K562 (cell line): ENCODE data around the gene GABRR1. TPM values are rescaled to one million over a fixed set of nuclear protein-coding genes. Genes with fewer than 3 reads are reported as not detected.
A peak's percentile ranks its signal among the peaks of the same experiment; 100 is the strongest.
"Not testable (repeated sequence)": the region's sequence is repeated elsewhere in the genome, so short reads cannot be mapped to it uniquely, and the experiment has no call there.

ENCODE experiments used
- ATAC-seq: fragments of 200-7000 bp; cut with Tn5 transposase; 3 replicates; pipeline ENCODE4 v1.9.1; 2020; ENCODE audit warnings: moderate library complexity
- BruUV-seq: library from RNA; stranded (reverse); fragments of 400-500 nt; replicated peaks from 2 replicates; lab custom pipeline; 2021; lab: Mats Ljungman, UMichigan
- CTCF ChIA-PET: fragments of 300-600 bp; formaldehyde crosslinking; extraction: SDS; loops from one replicate; lab custom pipeline; 2021; ENCODE audit warnings: low intra/inter-chr PET ratio; lab: Yijun Ruan, JAX
- POLR2A ChIA-PET: fragments of 300-600, 350-650 bp; sonication (Branson Sonifier 250); formaldehyde crosslinking; extraction: SDS; loops from one replicate; lab custom pipeline; 2021; ENCODE audit warnings: antibody characterized with exemption, inconsistent platforms; lab: Yijun Ruan, JAX
- DNase-seq, 4 experiments: peaks; one replicate each; pipeline versions ENCODE4 v3.0.0 to v3.0.0-alpha.2; 2011 to 2018; ENCODE audit warnings: low spot score in 3 of 4, mixed read lengths in 3 of 4; ENCODE audit errors: extremely low read depth in 1 of 4
- FAIRE-seq: peaks from 2 replicates; lab custom pipeline; 2011; peaks lifted over from hg19 to GRCh38; lab: Jason Lieb, UNC
- H2AFZ ChIP-seq: 2 replicates; pipeline ENCODE4 v1.6.0; 2011; ENCODE audit warnings: low read depth, low read length, control low read depth, inconsistent platforms
- H3K27ac ChIP-seq: fragments of 200-600 bp; 3 replicates; pipeline ENCODE4 v1.8.0; 2011; ENCODE audit warnings: low read depth, mild to moderate bottlenecking, control low read depth, inconsistent platforms, low read length, moderate library complexity, mixed read lengths; ENCODE audit errors: extremely low read depth
- H3K27me3 ChIP-seq, 2 experiments: fragments of 300-600 bp in 1 of 2; 2 replicates in 1 of 2; 3 replicates in 1 of 2; pipeline versions ENCODE4 v1.6.0 to v1.8.0; 2011; ENCODE audit warnings: inconsistent platforms in 2 of 2, low read length in 2 of 2, mild to moderate bottlenecking in 1 of 2, mixed read lengths in 1 of 2, moderate library complexity in 1 of 2; ENCODE audit not compliant: control insufficient read depth in 2 of 2, insufficient read depth in 2 of 2
- H3K36me3 ChIP-seq: fragments of 300-600 bp; 3 replicates; pipeline ENCODE4 v1.8.0; 2011; ENCODE audit warnings: mild to moderate bottlenecking, low read length, inconsistent platforms; ENCODE audit not compliant: control insufficient read depth, insufficient read depth
- H3K4me1 ChIP-seq, 2 experiments: fragments of 200-600 bp in 1 of 2; replicated peaks in 1 of 2; 2 replicates in 1 of 2; 3 replicates in 1 of 2; pipeline versions ENCODE4 v1.5.1 to v1.8.0; 2011; ENCODE audit warnings: inconsistent platforms in 2 of 2, low read length in 2 of 2, mild to moderate bottlenecking in 1 of 2, mixed read lengths in 1 of 2, moderate library complexity in 1 of 2; ENCODE audit not compliant: control insufficient read depth in 2 of 2, insufficient read depth in 2 of 2
- H3K4me2 ChIP-seq: 2 replicates; pipeline ENCODE4 v1.6.1; 2011; ENCODE audit warnings: low read length, control low read depth, inconsistent platforms, mixed read lengths; ENCODE audit not compliant: insufficient read depth
- H3K4me3 ChIP-seq: fragments of 200-600 bp; sonication (generic), shearing (Covaris generic); 2 replicates; pipeline ENCODE4 v1.5.1; 2016; ENCODE audit warnings: control low read depth, inconsistent platforms
- H3K79me2 ChIP-seq: fragments of 200-600 bp; 3 replicates; pipeline ENCODE4 v1.8.0; 2011; ENCODE audit warnings: low read length, inconsistent platforms; ENCODE audit not compliant: control insufficient read depth, insufficient read depth
- H3K9ac ChIP-seq, 2 experiments: 2 replicates each; pipeline versions ENCODE4 v1.6.0 to v1.6.1; 2011; ENCODE audit warnings: low read depth in 2 of 2, low read length in 2 of 2, control low read depth in 1 of 2, inconsistent platforms in 1 of 2, mild to moderate bottlenecking in 1 of 2, mixed read lengths in 1 of 2; ENCODE audit not compliant: insufficient read depth in 1 of 2
- H3K9me1 ChIP-seq: one replicate; pipeline ENCODE4 v1.6.0; 2011; ENCODE audit warnings: inconsistent platforms, mild to moderate bottlenecking, low read length, moderate library complexity; ENCODE audit not compliant: control insufficient read depth, insufficient read depth
- H3K9me3 ChIP-seq: replicated peaks from 2 replicates; pipeline ENCODE4 v1.5.1; 2011; ENCODE audit warnings: low read depth, low read length, inconsistent platforms; ENCODE audit not compliant: control insufficient read depth, insufficient read depth
- H4K20me1 ChIP-seq: replicated peaks from 2 replicates; pipeline ENCODE4 v1.6.1; 2011; ENCODE audit warnings: low read length, inconsistent platforms, mixed read lengths; ENCODE audit not compliant: control insufficient read depth, insufficient read depth
- ARID1B ChIP-seq: fragments of 450-650 bp; IDR thresholded peaks from 2 replicates; pipeline ENCODE4 v1.6.1; 2016; ENCODE audit warnings: antibody characterized with exemption, mild to moderate bottlenecking, inconsistent platforms
- ESRRA ChIP-seq: fragments of 450-650 bp; IDR thresholded peaks from 2 replicates; pipeline ENCODE4 v1.6.1; 2014; ENCODE audit warnings: low read depth, mild to moderate bottlenecking, moderate library complexity, borderline replicate concordance
- L3MBTL2 ChIP-seq: fragments of 450-650 bp; IDR thresholded peaks from 2 replicates; pipeline ENCODE4 v1.6.1; 2016; ENCODE audit warnings: mild to moderate bottlenecking, moderate library complexity
- MTA1 ChIP-seq: fragments of 450-650 bp; IDR thresholded peaks from 2 replicates; pipeline ENCODE4 v1.6.1; 2017; ENCODE audit warnings: borderline replicate concordance
- NR2C1 ChIP-seq, 2 experiments: fragments of 450-650 bp; IDR thresholded peaks; 2 replicates each; pipeline ENCODE4 v1.6.1; 2017; ENCODE audit warnings: mild to moderate bottlenecking in 2 of 2, antibody characterized with exemption in 1 of 2, inconsistent platforms in 1 of 2, missing compliant biosample characterization in 1 of 2, missing genetic modification characterization in 1 of 2
- NR2C2 ChIP-seq, 2 experiments: fragments of 200-800 bp in 1 of 2; sonication (Bioruptor generic) in 1 of 2; sonication (generic) in 1 of 2; formaldehyde crosslinking in 1 of 2; IDR thresholded peaks; 2 replicates each; pipeline versions ENCODE4 v1.6.1 to v1.8.0; 2016 to 2022; ENCODE audit warnings: mild to moderate bottlenecking in 1 of 2, missing compliant biosample characterization in 1 of 2, missing genetic modification characterization in 1 of 2, missing genetic modification reagents in 1 of 2
- SMARCE1 ChIP-seq: fragments of 450-650 bp; IDR thresholded peaks from 2 replicates; pipeline ENCODE4 v1.7.1; 2016; ENCODE audit warnings: mild to moderate bottlenecking
- SOX6 ChIP-seq: fragments of 450-650 bp; IDR thresholded peaks from 2 replicates; pipeline ENCODE4 v1.6.1; 2014; ENCODE audit warnings: mild to moderate bottlenecking
- TRIM24 ChIP-seq, 2 experiments: fragments of 450-650 bp; IDR thresholded peaks; 2 replicates each; pipeline ENCODE4 v1.6.1; 2016
- ZBTB17 ChIP-seq: fragments of 450-650 bp; formaldehyde crosslinking; IDR thresholded peaks from 2 replicates; pipeline ENCODE4 v1.4.0; 2020; ENCODE audit warnings: mild to moderate bottlenecking
- WGBS: fragments of 100-300 bp; shearing (Covaris generic); methylation state at CpG from one replicate; pipeline ENCODE4 v1.1.6; 2016; ENCODE audit warnings: low coverage, mixed read lengths; ENCODE audit not compliant: insufficient coverage; ENCODE audit errors: missing lambda C conversion rate; 5-methylcytosine and 5-hydroxymethylcytosine counted together
- in situ Hi-C: fragments of 300-500 bp; cut with MboI; formaldehyde crosslinking; loops from 4 replicates; pipeline ENCODE4 v1.15.0; 2018; ENCODE audit warnings: inconsistent platforms, mixed read lengths
- intact Hi-C: fragments of 100-400 bp; cut with micrococcal nuclease; formaldehyde crosslinking; loops from 2 replicates; pipeline ENCODE4 v1.14.2; 2022
- polyA plus RNA-seq, 8 experiments: library from polyadenylated mRNA; depleted of rRNA in 4 of 8; stranded (reverse) in 5 of 8; unstranded in 3 of 8; fragments of >200 nt; fragmentation: Nextera tagmentation in 2 of 8; fragmentation: Illumina TruSeq in 1 of 8; extraction: Ambion mirVana in 2 of 8; extraction: Trizol in 1 of 8; gene quantifications; 2 replicates each; pipeline versions ENCODE4 v1.2.1 to v1.2.3, GENCODE V29; 2011 to 2014; ENCODE audit warnings: inconsistent platforms in 1 of 8, missing spikeins in 1 of 8
- total RNA-seq, 7 experiments: library from RNA; depleted of rRNA in 6 of 7; stranded (reverse); fragments of >200 nt in 6 of 7; fragmentation: Illumina TruSeq in 2 of 7; extraction: Trizol in 2 of 7; gene quantifications; 2 replicates each; pipeline versions ENCODE4 v1.2.1 to v1.2.3, GENCODE V29; 2011 to 2021; ENCODE audit warnings: low replicate concordance in 1 of 7
- TF ChIP-seq, protein P1 (sequence below), 2 experiments: fragments of 450-650 bp; IDR thresholded peaks; 2 replicates each; pipeline ENCODE4 v1.6.1; 2018; ENCODE audit warnings: mild to moderate bottlenecking in 2 of 2, low read depth in 1 of 2; ENCODE audit not compliant: partially characterized antibody in 2 of 2
- TF ChIP-seq, protein P2 (sequence below), 2 experiments: fragments of 450-650 bp; IDR thresholded peaks; 2 replicates each; pipeline ENCODE4 v1.6.1; 2016
- TF ChIP-seq, protein P3 (sequence below): fragments of 450-650 bp; formaldehyde crosslinking; IDR thresholded peaks from 2 replicates; pipeline ENCODE4 v1.4.0; 2020; ENCODE audit warnings: mild to moderate bottlenecking, mixed read lengths

Gene GABRR1
- total and polyA plus RNA-seq, 9 of the 15 experiments (the other 6 are each of a cell fraction or from before 2014, with no cell fraction given): not detected

DNA sequence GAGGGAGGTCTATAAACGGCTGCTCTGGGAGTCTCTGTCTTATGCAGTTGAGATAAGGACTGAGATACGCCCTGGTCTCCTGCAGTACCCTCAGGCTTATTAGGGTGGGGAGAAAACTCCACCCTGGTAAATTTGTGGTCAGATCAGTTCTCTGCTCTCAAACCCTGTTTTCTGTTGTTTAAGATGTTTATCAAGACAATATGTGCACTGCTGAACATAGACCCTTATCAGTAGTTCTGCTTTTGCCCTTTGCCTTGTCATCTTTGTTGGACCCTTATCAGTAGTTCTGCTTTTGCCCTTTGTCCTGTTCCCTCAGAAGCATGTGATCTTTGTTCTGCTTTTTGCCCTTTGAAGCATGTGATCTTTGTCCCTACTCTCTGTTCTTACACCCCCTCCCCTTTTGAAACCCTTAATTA, 88.9 kb downstream of the GABRR1 start:
- BruUV-seq; H3K9ac ChIP-seq; H3K4me2 ChIP-seq; ATAC-seq; H2AFZ ChIP-seq; TF ChIP-seq NR2C2 (CRISPR knock-in tag; IDR thresholded peaks at IDR 0.05): not testable (repeated sequence)
- TF ChIP-seq MTA1: peak; percentile 52; the same call in 1 of the 2 replicates
- peak; percentile 69 to 82 for TF ChIP-seq TRIM24 (IDR thresholded peaks at IDR 0.05)
- TF ChIP-seq, protein P1, sequence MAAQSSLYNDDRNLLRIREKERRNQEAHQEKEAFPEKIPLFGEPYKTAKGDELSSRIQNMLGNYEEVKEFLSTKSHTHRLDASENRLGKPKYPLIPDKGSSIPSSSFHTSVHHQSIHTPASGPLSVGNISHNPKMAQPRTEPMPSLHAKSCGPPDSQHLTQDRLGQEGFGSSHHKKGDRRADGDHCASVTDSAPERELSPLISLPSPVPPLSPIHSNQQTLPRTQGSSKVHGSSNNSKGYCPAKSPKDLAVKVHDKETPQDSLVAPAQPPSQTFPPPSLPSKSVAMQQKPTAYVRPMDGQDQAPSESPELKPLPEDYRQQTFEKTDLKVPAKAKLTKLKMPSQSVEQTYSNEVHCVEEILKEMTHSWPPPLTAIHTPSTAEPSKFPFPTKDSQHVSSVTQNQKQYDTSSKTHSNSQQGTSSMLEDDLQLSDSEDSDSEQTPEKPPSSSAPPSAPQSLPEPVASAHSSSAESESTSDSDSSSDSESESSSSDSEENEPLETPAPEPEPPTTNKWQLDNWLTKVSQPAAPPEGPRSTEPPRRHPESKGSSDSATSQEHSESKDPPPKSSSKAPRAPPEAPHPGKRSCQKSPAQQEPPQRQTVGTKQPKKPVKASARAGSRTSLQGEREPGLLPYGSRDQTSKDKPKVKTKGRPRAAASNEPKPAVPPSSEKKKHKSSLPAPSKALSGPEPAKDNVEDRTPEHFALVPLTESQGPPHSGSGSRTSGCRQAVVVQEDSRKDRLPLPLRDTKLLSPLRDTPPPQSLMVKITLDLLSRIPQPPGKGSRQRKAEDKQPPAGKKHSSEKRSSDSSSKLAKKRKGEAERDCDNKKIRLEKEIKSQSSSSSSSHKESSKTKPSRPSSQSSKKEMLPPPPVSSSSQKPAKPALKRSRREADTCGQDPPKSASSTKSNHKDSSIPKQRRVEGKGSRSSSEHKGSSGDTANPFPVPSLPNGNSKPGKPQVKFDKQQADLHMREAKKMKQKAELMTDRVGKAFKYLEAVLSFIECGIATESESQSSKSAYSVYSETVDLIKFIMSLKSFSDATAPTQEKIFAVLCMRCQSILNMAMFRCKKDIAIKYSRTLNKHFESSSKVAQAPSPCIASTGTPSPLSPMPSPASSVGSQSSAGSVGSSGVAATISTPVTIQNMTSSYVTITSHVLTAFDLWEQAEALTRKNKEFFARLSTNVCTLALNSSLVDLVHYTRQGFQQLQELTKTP (IDR thresholded peaks at IDR 0.05; ENCODE audit: low read depth in 1 of 2, partially characterized antibody in 2 of 2): peak in 1 of 2 experiments; percentile 31
- TF ChIP-seq SOX6: peak; percentile 94
- peak; percentile 32; the same call in 1 of the 2 replicates for TF ChIP-seq NR2C2 (tag; IDR thresholded peaks at IDR 0.05)
- 0 out of 2 replicates have a peak, but pooled peaks have one; percentile 40 for TF ChIP-seq ZBTB17 (CRISPR knock-in tag)
- peak; percentile 40; the same call in 1 of the 2 replicates for TF ChIP-seq ARID1B
- TF ChIP-seq ESRRA: peak; percentile 45; the same call in 1 of the 2 replicates
- 0 out of 2 replicates have a peak, but pooled peaks have one; percentile 26 for TF ChIP-seq L3MBTL2
- peak; percentile 71; the same call in 1 of the 2 replicates for TF ChIP-seq SMARCE1
- TF ChIP-seq NR2C1 (IDR thresholded peaks at IDR 0.05): peak; percentile 46; the same call in 1 of the 2 replicates
- peak; percentile 43; the same call in 1 of the 2 replicates for TF ChIP-seq NR2C1 (tag; IDR thresholded peaks at IDR 0.05)
- TF ChIP-seq, protein P2, sequence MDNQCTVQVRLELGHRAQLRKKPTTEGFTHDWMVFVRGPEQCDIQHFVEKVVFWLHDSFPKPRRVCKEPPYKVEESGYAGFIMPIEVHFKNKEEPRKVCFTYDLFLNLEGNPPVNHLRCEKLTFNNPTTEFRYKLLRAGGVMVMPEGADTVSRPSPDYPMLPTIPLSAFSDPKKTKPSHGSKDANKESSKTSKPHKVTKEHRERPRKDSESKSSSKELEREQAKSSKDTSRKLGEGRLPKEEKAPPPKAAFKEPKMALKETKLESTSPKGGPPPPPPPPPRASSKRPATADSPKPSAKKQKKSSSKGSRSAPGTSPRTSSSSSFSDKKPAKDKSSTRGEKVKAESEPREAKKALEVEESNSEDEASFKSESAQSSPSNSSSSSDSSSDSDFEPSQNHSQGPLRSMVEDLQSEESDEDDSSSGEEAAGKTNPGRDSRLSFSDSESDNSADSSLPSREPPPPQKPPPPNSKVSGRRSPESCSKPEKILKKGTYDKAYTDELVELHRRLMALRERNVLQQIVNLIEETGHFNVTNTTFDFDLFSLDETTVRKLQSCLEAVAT (IDR thresholded peaks at IDR 0.05): peak in 1 of 2 experiments; percentile 27; a peak in 1 of 4 replicates
- TF ChIP-seq, protein P3, sequence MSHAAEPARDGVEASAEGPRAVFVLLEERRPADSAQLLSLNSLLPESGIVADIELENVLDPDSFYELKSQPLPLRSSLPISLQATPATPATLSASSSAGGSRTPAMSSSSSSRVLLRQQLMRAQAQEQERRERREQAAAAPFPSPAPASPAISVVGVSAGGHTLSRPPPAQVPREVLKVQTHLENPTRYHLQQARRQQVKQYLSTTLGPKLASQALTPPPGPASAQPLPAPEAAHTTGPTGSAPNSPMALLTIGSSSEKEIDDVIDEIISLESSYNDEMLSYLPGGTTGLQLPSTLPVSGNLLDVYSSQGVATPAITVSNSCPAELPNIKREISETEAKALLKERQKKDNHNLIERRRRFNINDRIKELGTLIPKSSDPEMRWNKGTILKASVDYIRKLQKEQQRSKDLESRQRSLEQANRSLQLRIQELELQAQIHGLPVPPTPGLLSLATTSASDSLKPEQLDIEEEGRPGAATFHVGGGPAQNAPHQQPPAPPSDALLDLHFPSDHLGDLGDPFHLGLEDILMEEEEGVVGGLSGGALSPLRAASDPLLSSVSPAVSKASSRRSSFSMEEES (CRISPR knock-in tag): peak; percentile 25; the same call in 1 of the 2 replicates
- TF ChIP-seq, all 486 proteins: peak for 13; not testable (repeated sequence) for 473
- H3K9me1 ChIP-seq, H3K79me2 ChIP-seq, H3K9me3 ChIP-seq, H3K27me3 ChIP-seq, DNase-seq, H3K4me3 ChIP-seq, intact Hi-C loops, H3K36me3 ChIP-seq, CTCF ChIA-PET, FAIRE-seq, POLR2A ChIA-PET, H4K20me1 ChIP-seq, in situ Hi-C loops, H3K4me1 ChIP-seq, H3K27ac ChIP-seq: not testable (repeated sequence)
- 7% methylated on average over 2 of the region's 2 CpGs for WGBS
